Type B pancreatic cell (in vitro differentiated cells): ENCODE data around the gene RASIP1. TPM values are rescaled to one million over a fixed set of nuclear protein-coding genes. Genes with fewer than 3 reads are reported as not detected.
"Not testable (repeated sequence)": the region's sequence is repeated elsewhere in the genome, so short reads cannot be mapped to it uniquely, and the experiment has no call there.

Source experiments
- DNase-seq: peaks from one replicate; pipeline ENCODE4 v3.0.0; 2021; ENCODE audit warnings: mixed read lengths; ENCODE audit not compliant: unreplicated experiment; ENCODE audit errors: extremely low spot score
- H3K27ac Mint-ChIP-seq: 2 replicates; pipeline ENCODE4 v1.8.0; 2021; ENCODE audit warnings: mild to moderate bottlenecking, mixed read lengths
- H3K27me3 Mint-ChIP-seq: 2 replicates; pipeline ENCODE4 v1.8.0; 2021; ENCODE audit warnings: mixed read lengths
- H3K36me3 Mint-ChIP-seq: 2 replicates; pipeline ENCODE4 v1.8.0; 2021; ENCODE audit warnings: mixed read lengths
- H3K4me1 Mint-ChIP-seq: one replicate; pipeline ENCODE4 v1.8.0; 2021; ENCODE audit warnings: mixed read lengths; ENCODE audit not compliant: unreplicated experiment
- H3K4me3 Mint-ChIP-seq: 2 replicates; pipeline ENCODE4 v1.8.0; 2021; ENCODE audit warnings: mild to moderate bottlenecking, mixed read lengths
- H3K9me3 Mint-ChIP-seq: 2 replicates; pipeline ENCODE4 v1.8.0; 2021; ENCODE audit warnings: mixed read lengths
- CTCF ChIP-seq: fragments of 200-600 bp; sonication (generic); conservative IDR thresholded peaks from 2 replicates; pipeline ENCODE4 v1.5.0; 2021; ENCODE audit warnings: antibody characterized with exemption, mild to moderate bottlenecking
- total RNA-seq: library from RNA; stranded (reverse); gene quantifications from 2 replicates; pipeline ENCODE4 v1.2.1, GENCODE V29; 2021; ENCODE audit warnings: low replicate concordance

Gene RASIP1
- total RNA-seq, 1 donor from 2014 or later: 4.6 TPM

- Mint-ChIP-seq H3K36me3 (peaks cover 10% of the 10 kb centered on the region), H3K4me1 (peaks cover 12% of the 10 kb centered on the region), H3K9me3 (no peaks in the 10 kb centered on the region), H3K27me3 (peaks cover 35% of the 10 kb centered on the region), H3K27ac (no peak overlapping the region), H3K4me3 (peak overlapping the region; percentile 44)
- DNase-seq: no peak
- no peak for TF ChIP-seq CTCF
These were observed 42.4 kb downstream of the RASIP1 start for GRCh38 chr19:48698046-48698445.

DNA sequence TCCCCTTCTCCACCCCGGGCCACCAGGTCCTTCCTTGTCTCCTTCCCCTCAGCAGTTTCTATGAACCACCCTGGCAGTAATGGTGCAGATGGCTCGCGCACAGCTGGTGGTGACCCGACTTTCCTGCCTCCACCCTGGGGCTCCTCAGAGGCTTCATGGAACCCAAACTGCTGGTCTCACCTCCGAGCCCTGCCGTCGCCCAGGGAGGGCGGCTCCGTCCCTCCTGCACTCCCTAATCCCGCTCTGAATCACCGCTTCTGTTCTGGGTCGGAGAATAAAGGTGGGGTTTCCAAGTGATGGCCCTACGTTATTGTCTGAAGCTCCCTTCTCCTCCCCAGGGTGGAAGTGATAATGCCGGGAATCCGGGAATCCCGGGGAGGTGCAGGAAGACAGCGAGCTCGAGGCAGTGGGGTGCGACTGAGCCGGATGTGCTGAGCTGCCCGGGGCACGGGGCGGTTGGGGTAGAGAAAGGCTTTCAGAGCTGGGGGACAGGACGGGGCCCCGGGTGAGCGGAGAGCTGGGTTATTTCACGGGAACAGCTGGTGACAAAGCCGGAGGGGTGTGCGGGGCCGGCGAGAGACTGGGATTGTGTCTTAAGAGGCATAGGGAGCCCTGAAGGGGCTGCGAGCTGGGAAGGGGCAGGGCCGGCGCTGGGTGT is 43.9 kb downstream of the RASIP1 start:
- H3K4me3 Mint-ChIP-seq: peak overlapping the region; percentile 83
- no peaks in the 10 kb centered on the region for H3K9me3 Mint-ChIP-seq
- H3K4me1 Mint-ChIP-seq: peaks cover 12% of the 10 kb centered on the region
- DNase-seq: no peak
- H3K36me3 Mint-ChIP-seq: peaks cover 3% of the 10 kb centered on the region
- H3K27ac Mint-ChIP-seq: peak overlapping the region; percentile 83
- TF ChIP-seq CTCF: no peak
- H3K27me3 Mint-ChIP-seq: peaks cover 35% of the 10 kb centered on the region

DNA sequence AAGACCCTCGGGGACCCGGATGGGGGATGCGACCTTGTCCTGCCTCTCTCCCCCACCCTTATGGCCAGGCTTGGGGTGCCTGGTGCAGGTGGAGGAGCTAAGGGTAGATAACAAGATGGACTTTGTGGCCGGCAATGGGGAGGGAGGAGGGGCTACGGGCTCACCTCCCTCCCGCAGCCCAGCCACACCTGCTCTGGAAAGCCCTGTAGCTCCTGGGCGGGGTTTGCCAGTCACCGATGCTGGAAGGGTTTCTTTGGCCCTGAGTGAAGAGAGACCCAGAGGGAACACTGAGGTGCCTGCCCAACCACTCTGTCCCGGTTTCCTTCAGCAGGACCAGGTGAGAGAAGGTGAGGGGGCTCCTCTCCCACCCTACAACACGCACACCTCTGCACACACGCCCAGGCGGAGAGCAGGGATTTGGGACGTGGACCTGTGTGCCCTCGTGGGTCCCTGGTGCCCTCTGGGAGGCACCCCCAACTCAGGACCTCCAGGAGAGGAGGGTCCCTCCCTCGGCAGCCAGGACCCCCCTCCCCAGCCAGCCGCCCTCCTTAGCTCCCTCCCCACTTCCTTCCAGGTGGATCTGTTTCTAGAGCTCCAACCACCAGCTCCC is 44.6 kb downstream of the RASIP1 start, which contains the start of gene FUT2:
FUT2 (plus strand) TSS at position 229 of the 610 bp plus-strand sequence. CDS start 6,986 bp downstream, outside the sequence.
- Mint-ChIP-seq H3K9me3 (no peaks in the 10 kb centered on the region), H3K4me1 (peaks cover 12% of the 10 kb centered on the region), H3K27ac (peak within 1 kb of the TSS; percentile 90), H3K36me3 (peaks cover 3% of the 10 kb centered on the region), H3K4me3 (peak within 1 kb of the TSS; percentile 83), H3K27me3 (peaks cover 35% of the 10 kb centered on the region)
- no peak for TF ChIP-seq CTCF
- no peak for DNase-seq

DNA sequence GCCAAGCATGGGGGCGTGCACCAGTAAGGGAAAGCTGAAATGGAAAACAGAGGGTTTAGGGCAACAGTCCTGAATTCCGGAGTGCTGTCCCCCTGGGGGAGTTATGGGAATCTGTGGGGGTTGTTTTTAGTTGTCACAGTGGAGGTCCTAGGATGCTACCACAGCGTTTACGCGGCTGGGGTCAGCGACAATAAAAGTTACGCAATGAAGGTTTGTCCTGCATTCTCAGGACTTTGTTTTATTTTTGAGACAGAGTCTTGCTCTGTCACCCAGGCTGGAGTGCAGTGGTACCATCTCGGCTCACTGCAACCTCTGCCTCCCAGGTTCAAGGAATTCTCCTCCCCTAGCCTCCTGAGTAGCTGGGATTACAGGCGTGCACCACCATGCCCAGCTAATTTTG is 46.8 kb downstream of the RASIP1 start:
- peak overlapping the region; percentile 29 for H3K27ac Mint-ChIP-seq
- not testable (repeated sequence) for H3K36me3 Mint-ChIP-seq, H3K4me3 Mint-ChIP-seq, DNase-seq, H3K9me3 Mint-ChIP-seq
- H3K4me1 Mint-ChIP-seq: peaks cover 18% of the 10 kb centered on the region
- H3K27me3 Mint-ChIP-seq: peaks cover 32% of the 10 kb centered on the region

DNA sequence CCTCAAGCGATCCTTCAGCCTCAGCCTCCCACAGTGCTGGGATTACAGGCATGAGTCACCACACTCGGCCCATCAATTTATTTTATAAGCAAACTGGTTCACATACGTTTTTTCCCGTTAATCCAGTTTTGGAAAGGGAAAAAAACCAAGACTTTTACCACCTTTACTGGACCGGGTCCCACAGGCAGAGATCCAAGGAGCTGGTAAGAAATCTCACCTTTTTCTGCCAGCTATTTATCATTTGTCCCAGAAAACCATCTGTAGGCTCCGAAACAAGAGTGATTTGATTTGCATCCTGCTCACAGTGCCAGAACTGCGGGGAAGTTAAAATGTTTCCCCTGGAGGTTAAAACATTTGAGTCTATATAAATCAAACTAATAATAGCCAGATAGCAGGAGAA is 51.0 kb downstream of the RASIP1 start:
- no peak for DNase-seq
- TF ChIP-seq CTCF: no peak
- Mint-ChIP-seq H3K4me1 (peaks cover 14% of the 10 kb centered on the region), H3K36me3 (peaks cover 3% of the 10 kb centered on the region), H3K9me3 (no peaks in the 10 kb centered on the region), H3K27me3 (peaks cover 3% of the 10 kb centered on the region), H3K4me3 (no peak overlapping the region), H3K27ac (no peak overlapping the region)

DNA sequence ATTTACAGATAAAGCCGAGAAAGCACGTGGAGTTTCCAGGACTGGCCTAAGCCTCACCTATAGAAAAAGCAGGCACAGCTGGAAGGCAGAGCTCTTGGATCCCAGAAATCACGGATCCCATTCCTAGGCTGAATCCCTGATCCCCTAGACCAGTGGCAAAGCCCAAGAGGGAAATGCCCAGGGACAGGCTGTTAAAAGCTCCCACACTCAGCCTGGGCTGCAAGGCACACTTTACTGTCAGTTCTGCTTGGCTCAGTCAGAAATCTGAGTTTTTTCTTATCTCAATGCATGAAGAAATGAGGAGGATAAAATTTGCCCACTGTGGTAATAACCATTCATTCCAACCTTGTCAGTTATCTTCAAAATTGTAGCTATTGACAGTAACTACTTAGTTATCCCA is 52.6 kb downstream of the RASIP1 start:
- H3K27ac Mint-ChIP-seq: no peak overlapping the region
- H3K9me3 Mint-ChIP-seq: no peaks in the 10 kb centered on the region
- H3K4me1 Mint-ChIP-seq: peaks cover 15% of the 10 kb centered on the region
- H3K36me3 Mint-ChIP-seq: no peaks in the 10 kb centered on the region
- TF ChIP-seq CTCF: no peak
- no peak for DNase-seq
- no peaks in the 10 kb centered on the region for H3K27me3 Mint-ChIP-seq
- H3K4me3 Mint-ChIP-seq: no peak overlapping the region

DNA sequence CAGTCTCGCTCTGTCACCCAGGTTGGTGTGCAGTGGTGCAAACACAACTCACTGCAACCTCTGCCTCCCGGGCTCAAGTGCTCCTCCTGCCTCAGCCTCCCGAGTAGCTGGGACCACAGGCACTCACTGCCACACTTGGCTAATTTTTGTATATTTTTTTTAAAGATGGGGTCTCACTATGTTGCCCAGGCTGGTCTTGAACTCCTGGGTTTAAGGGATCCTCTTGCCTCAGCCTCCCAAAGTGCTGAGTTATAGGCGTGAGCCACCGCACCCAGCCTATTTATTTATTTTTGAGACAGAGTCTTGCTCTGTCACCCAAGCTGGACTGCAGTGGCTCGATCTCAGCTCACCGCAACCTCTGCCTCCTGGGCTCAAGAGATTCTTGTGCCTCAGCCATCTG is 53.8 kb downstream of the RASIP1 start:
- H3K36me3 Mint-ChIP-seq, H3K4me3 Mint-ChIP-seq, DNase-seq, H3K27me3 Mint-ChIP-seq, H3K9me3 Mint-ChIP-seq, H3K27ac Mint-ChIP-seq: not testable (repeated sequence)
- peaks cover 15% of the 10 kb centered on the region for H3K4me1 Mint-ChIP-seq
